CD14-positive monocyte (primary cell): ENCODE measurements around the gene CADM2. TPM values are rescaled to one million over a fixed set of nuclear protein-coding genes. Genes with fewer than 3 reads are reported as not detected.

ENCODE experiments used
- DNase-seq, 3 donors: peaks; one replicate each; pipeline ENCODE4 v3.0.0-alpha.2; 2011 to 2022
- H2AFZ ChIP-seq: 2 replicates; pipeline ENCODE4 v1.6.0; 2012; ENCODE audit warnings: mild to moderate bottlenecking, low read depth, low read length, inconsistent platforms; ENCODE audit not compliant: insufficient read depth, poor library complexity, severe bottlenecking
- H3K27ac ChIP-seq, 2 donors: 1 replicate in 1 of 2; 2 replicates in 1 of 2; pipeline ENCODE4 v1.5.1; 2012 to 2013; ENCODE audit warnings: low read length in 2 of 2, control low read depth in 1 of 2, inconsistent platforms in 1 of 2, low read depth in 1 of 2, mild to moderate bottlenecking in 1 of 2
- H3K27me3 ChIP-seq, 2 donors: one replicate each; pipeline versions ENCODE4 v1.6.0 to v1.6.1; 2011 to 2013; ENCODE audit warnings: low read length in 2 of 2; ENCODE audit not compliant: control insufficient read depth in 2 of 2, insufficient read depth in 2 of 2
- H3K36me3 ChIP-seq, 2 donors: replicated peaks in 1 of 2; 1 replicate in 1 of 2; 2 replicates in 1 of 2; pipeline versions ENCODE4 v1.5.1 to v1.6.1; 2012 to 2013; ENCODE audit warnings: low read length in 2 of 2, control low read depth in 1 of 2, inconsistent platforms in 1 of 2, mild to moderate bottlenecking in 1 of 2; ENCODE audit not compliant: insufficient read depth in 2 of 2, control insufficient read depth in 1 of 2
- H3K4me1 ChIP-seq, 2 donors: 1 replicate in 1 of 2; 2 replicates in 1 of 2; pipeline versions ENCODE4 v1.5.1 to v1.6.1; 2012 to 2013; ENCODE audit warnings: low read length in 2 of 2, control low read depth in 1 of 2, inconsistent platforms in 1 of 2, mild to moderate bottlenecking in 1 of 2, moderate library complexity in 1 of 2; ENCODE audit not compliant: insufficient read depth in 2 of 2, control insufficient read depth in 1 of 2
- H3K4me2 ChIP-seq: replicated peaks from 2 replicates; pipeline ENCODE3; 2012; ENCODE audit warnings: low read length, moderate library complexity, mild to moderate bottlenecking; ENCODE audit not compliant: poor library complexity, severe bottlenecking; ENCODE audit errors: extremely low read depth
- H3K4me3 ChIP-seq, 3 experiments: fragments of 200-600 bp in 1 of 3; sonication (generic) in 1 of 3; replicated peaks in 1 of 3; 1 replicate in 2 of 3; 2 replicates in 1 of 3; pipeline ENCODE4 v1.5.1; 2011 to 2013; ENCODE audit warnings: low read length in 3 of 3, mild to moderate bottlenecking in 3 of 3, control low read depth in 2 of 3, low read depth in 2 of 3, inconsistent platforms in 1 of 3, moderate library complexity in 1 of 3
- H3K79me2 ChIP-seq: 2 replicates; pipeline ENCODE4 v1.6.0; 2012; ENCODE audit warnings: mild to moderate bottlenecking, control low read depth, inconsistent platforms, low read length, moderate library complexity; ENCODE audit not compliant: insufficient read depth
- H3K9ac ChIP-seq: 2 replicates; pipeline ENCODE4 v1.6.0; 2017; ENCODE audit warnings: low read length, mild to moderate bottlenecking; ENCODE audit not compliant: insufficient read depth, poor library complexity, severe bottlenecking
- H3K9me3 ChIP-seq, 2 donors: replicated peaks in 1 of 2; 1 replicate in 1 of 2; 2 replicates in 1 of 2; pipeline versions ENCODE4 v1.5.1 to v1.6.1; 2012 to 2013; ENCODE audit warnings: low read length in 2 of 2, control low read depth in 1 of 2; ENCODE audit not compliant: control insufficient read depth in 1 of 2, insufficient read depth in 1 of 2
- H4K20me1 ChIP-seq: 2 replicates; pipeline ENCODE4 v1.6.0; 2012; ENCODE audit warnings: mild to moderate bottlenecking, low read length, control low read depth, moderate library complexity; ENCODE audit not compliant: insufficient read depth
- H3K27ac Mint-ChIP-seq, 7 donors: one replicate each; pipeline ENCODE4 v1.8.0; 2020; ENCODE audit warnings: mild to moderate bottlenecking in 7 of 7, mixed read lengths in 7 of 7, moderate library complexity in 6 of 7, inconsistent platforms in 2 of 7
- H3K27me3 Mint-ChIP-seq, 3 donors: one replicate each; pipeline ENCODE4 v1.8.0; 2021 to 2022; ENCODE audit warnings: low read depth in 3 of 3, mild to moderate bottlenecking in 3 of 3, mixed read lengths in 3 of 3, moderate library complexity in 3 of 3, inconsistent platforms in 1 of 3
- H3K36me3 Mint-ChIP-seq, 2 donors: one replicate each; pipeline ENCODE4 v1.8.0; 2020; ENCODE audit warnings: mixed read lengths in 2 of 2, inconsistent platforms in 1 of 2, mild to moderate bottlenecking in 1 of 2
- H3K4me1 Mint-ChIP-seq: one replicate; pipeline ENCODE4 v1.8.0; 2020; ENCODE audit warnings: mild to moderate bottlenecking, mixed read lengths
- H3K4me3 Mint-ChIP-seq, 2 donors: one replicate each; pipeline ENCODE4 v1.8.0; 2020; ENCODE audit warnings: mild to moderate bottlenecking in 2 of 2, mixed read lengths in 2 of 2, moderate library complexity in 1 of 2
- H3K9me3 Mint-ChIP-seq, 7 donors: one replicate each; pipeline ENCODE4 v1.8.0; 2020 to 2022; ENCODE audit warnings: mixed read lengths in 7 of 7, mild to moderate bottlenecking in 6 of 7, moderate library complexity in 6 of 7, inconsistent platforms in 2 of 7
- CTCF ChIP-seq: fragments of 200-600 bp; IDR thresholded peaks from one replicate; pipeline ENCODE4 v1.8.0; 2022; ENCODE audit warnings: antibody characterized with exemption, mild to moderate bottlenecking
- WGBS: methylation state at CpG from one replicate; pipeline ENCODE4 v1.1.5; 2013; ENCODE audit warnings: missing lambda C conversion rate; ENCODE audit not compliant: insufficient coverage; 5-methylcytosine and 5-hydroxymethylcytosine counted together
- intact Hi-C, 2 donors: fragments of 100-400 bp; cut with micrococcal nuclease; formaldehyde crosslinking; loops; one replicate each; pipeline versions ENCODE4 v1.15.0 to v1.15.1; 2023
- polyA plus RNA-seq, 3 donors: library from polyadenylated mRNA; depleted of rRNA in 1 of 3; unstranded in 2 of 3; stranded (reverse) in 1 of 3; fragments of 300-500 nt in 2 of 3; fragments of >200 nt in 1 of 3; fragmentation: Illumina TruSeq in 2 of 3; gene quantifications; 1 replicate in 2 of 3; 2 replicates in 1 of 3; pipeline ENCODE4 v1.2.3, GENCODE V29; 2012 to 2021

CADM2 gene
- polyA plus RNA-seq, 3 donors: not detected

- Mint-ChIP-seq H3K27me3 (no peaks in the 10 kb centered on the region), H3K4me3 (no peak overlapping the region), H3K9me3 (no peaks in the 10 kb centered on the region), H3K27ac (no peak overlapping the region), H3K4me1 (no peaks in the 10 kb centered on the region), H3K36me3 (no peaks in the 10 kb centered on the region)
- Histone ChIP-seq H3K27ac (no peak overlapping the region), H2AFZ (no peak overlapping the region), H3K9ac (no peak overlapping the region), H3K4me3 (no peak overlapping the region), H3K79me2 (no peaks in the 10 kb centered on the region), H3K9me3 (no peaks in the 10 kb centered on the region), H3K36me3 (no peaks in the 10 kb centered on the region), H3K27me3 (no peaks in the 10 kb centered on the region), H4K20me1 (no peaks in the 10 kb centered on the region), H3K4me2 (no peak overlapping the region), H3K4me1 (no peaks in the 10 kb centered on the region)
- no peak for TF ChIP-seq CTCF
- intact Hi-C loops: no loop called here
- no CpG with 5 or more reads among the region's 2 CpGs for WGBS
- no peak for DNase-seq
Measured at GRCh38 chr3:85041562-85042055, 82.8 kb downstream of the CADM2 start.

GRCh38 chr3:85050821-85051220 is 92.0 kb downstream of the CADM2 start:
- no peak for DNase-seq
- H3K4me3 Mint-ChIP-seq: no peak overlapping the region
- no peaks in the 10 kb centered on the region for H3K4me1 Mint-ChIP-seq
- H3K4me2 ChIP-seq: no peak overlapping the region
- no peaks in the 10 kb centered on the region for H3K4me1 ChIP-seq
- no peak overlapping the region for H3K27ac Mint-ChIP-seq
- no peak overlapping the region for H3K27ac ChIP-seq
- no peaks in the 10 kb centered on the region for H3K27me3 ChIP-seq
- H4K20me1 ChIP-seq: no peaks in the 10 kb centered on the region
- no peaks in the 10 kb centered on the region for H3K27me3 Mint-ChIP-seq
- TF ChIP-seq CTCF: no peak
- no peak overlapping the region for H3K4me3 ChIP-seq
- peaks cover 0 to 3% (median 0%) of the 10 kb centered on the region in 7 donors for H3K9me3 Mint-ChIP-seq
- H3K36me3 ChIP-seq: no peaks in the 10 kb centered on the region
- no peaks in the 10 kb centered on the region for H3K36me3 Mint-ChIP-seq
- no peaks in the 10 kb centered on the region for H3K9me3 ChIP-seq
- 65% methylated on average over 2 of the region's 4 CpGs for WGBS
- H3K79me2 ChIP-seq: no peaks in the 10 kb centered on the region
- intact Hi-C loops: no loop called here
- no peak overlapping the region for H2AFZ ChIP-seq
- no peak overlapping the region for H3K9ac ChIP-seq
